ENCODE results near the gene KIAA0930.

DNA sequence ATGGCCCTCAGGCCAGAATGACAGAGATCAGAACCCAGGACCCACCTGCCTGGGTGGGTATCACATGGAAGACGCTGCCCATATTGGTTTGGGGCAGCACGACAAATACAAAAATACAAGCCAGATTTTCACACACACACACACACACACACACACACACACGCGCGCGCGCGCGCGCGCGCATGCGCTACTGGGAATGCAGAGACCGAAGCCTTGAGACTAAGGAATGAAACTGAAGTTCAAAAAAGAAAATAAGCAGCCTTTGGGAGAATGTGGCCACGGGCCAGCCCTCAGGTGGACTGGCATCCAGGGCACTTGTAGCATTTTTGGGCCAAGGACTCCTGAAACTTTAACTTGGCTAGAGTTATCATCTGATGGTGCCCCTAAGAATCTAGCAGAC is 98.3 kb downstream of the KIAA0930 start:
- TF ChIP-seq, protein P1, sequence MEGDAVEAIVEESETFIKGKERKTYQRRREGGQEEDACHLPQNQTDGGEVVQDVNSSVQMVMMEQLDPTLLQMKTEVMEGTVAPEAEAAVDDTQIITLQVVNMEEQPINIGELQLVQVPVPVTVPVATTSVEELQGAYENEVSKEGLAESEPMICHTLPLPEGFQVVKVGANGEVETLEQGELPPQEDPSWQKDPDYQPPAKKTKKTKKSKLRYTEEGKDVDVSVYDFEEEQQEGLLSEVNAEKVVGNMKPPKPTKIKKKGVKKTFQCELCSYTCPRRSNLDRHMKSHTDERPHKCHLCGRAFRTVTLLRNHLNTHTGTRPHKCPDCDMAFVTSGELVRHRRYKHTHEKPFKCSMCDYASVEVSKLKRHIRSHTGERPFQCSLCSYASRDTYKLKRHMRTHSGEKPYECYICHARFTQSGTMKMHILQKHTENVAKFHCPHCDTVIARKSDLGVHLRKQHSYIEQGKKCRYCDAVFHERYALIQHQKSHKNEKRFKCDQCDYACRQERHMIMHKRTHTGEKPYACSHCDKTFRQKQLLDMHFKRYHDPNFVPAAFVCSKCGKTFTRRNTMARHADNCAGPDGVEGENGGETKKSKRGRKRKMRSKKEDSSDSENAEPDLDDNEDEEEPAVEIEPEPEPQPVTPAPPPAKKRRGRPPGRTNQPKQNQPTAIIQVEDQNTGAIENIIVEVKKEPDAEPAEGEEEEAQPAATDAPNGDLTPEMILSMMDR (IDR thresholded peaks at IDR 0.05), result no peak
- TF ChIP-seq POLR2A (IDR thresholded peaks at IDR 0.05) (no peak), POLR2AphosphoS5 (IDR thresholded peaks at IDR 0.05) (no peak)
